Measurements from ENCODE around the gene MTERF4.

- no peak for TF ChIP-seq POLR2AphosphoS5 (IDR thresholded peaks at IDR 0.05; ENCODE audit: low read depth, low read length)
- no peak for TF ChIP-seq POLR2A (IDR thresholded peaks at IDR 0.05; ENCODE audit: low read depth, low read length)
- no peak for TF ChIP-seq PAX5 (IDR thresholded peaks at IDR 0.05; ENCODE audit: insufficient read depth, low read length, severe bottlenecking)
- TF ChIP-seq TAF1 (IDR thresholded peaks at IDR 0.05; ENCODE audit: low read depth, low read length): no peak
- no peak for TF ChIP-seq SPI1 (IDR thresholded peaks at IDR 0.05; ENCODE audit: low read depth, low read length)
These were observed 31.0 kb downstream of the MTERF4 start for GRCh38 chr2:241070811-241071676.
